ENCODE measurements around the gene SYNC.
"Not testable (repeated sequence)": the region's sequence is repeated elsewhere in the genome, so short reads cannot be mapped to it uniquely, and the experiment has no call there.

Gene SYNC

GRCh38 chr1:32713081-32713480 is 10.5 kb upstream of the SYNC start:
- Histone ChIP-seq H3K27me3 (replicated peaks) (no peaks in the 10 kb centered on the region), H3K27ac (no peak overlapping the region), H3K4me3 (ENCODE audit: low read depth, low read length) (no peak overlapping the region), H3K36me3 (replicated peaks) (no peaks in the 10 kb centered on the region)
- in situ Hi-C loops (cut with HindIII; ENCODE audit: low pct_ligation_motif_present, low sequenced_read_pairs), result no loop called here
- TF ChIP-seq CTCF (IDR thresholded peaks at IDR 0.05; ENCODE audit: low read depth, low read length, missing control alignments), result no peak
- no peak for DNase-seq

- H3K27ac ChIP-seq; H3K27me3 ChIP-seq (replicated peaks); H3K4me3 ChIP-seq (ENCODE audit: low read depth, low read length); H3K36me3 ChIP-seq (replicated peaks); DNase-seq; in situ Hi-C loops (cut with HindIII; ENCODE audit: low pct_ligation_motif_present, low sequenced_read_pairs): not testable (repeated sequence)
Observed at GRCh38 chr1:32711221-32711620, 8.7 kb upstream of the SYNC start.

GRCh38 chr1:32709476-32709875 is 6.9 kb upstream of the SYNC start:
- Histone ChIP-seq H3K4me3 (ENCODE audit: low read depth, low read length) (no peak overlapping the region), H3K27me3 (replicated peaks) (no peaks in the 10 kb centered on the region), H3K27ac (no peak overlapping the region), H3K36me3 (replicated peaks) (no peaks in the 10 kb centered on the region)
- TF ChIP-seq CTCF (IDR thresholded peaks at IDR 0.05; ENCODE audit: low read depth, low read length, missing control alignments), result no peak
- no peak for DNase-seq
- in situ Hi-C loops (cut with HindIII; ENCODE audit: low pct_ligation_motif_present, low sequenced_read_pairs), result no loop called here

GRCh38 chr1:32709075-32709474 is 6.5 kb upstream of the SYNC start:
- no peak for DNase-seq
- no peak overlapping the region for H3K27ac ChIP-seq
- H3K36me3 ChIP-seq (replicated peaks), result no peaks in the 10 kb centered on the region
- H3K27me3 ChIP-seq (replicated peaks), result no peaks in the 10 kb centered on the region
- no peak overlapping the region for H3K4me3 ChIP-seq (ENCODE audit: low read depth, low read length)
- no peak for TF ChIP-seq CTCF (IDR thresholded peaks at IDR 0.05; ENCODE audit: low read depth, low read length, missing control alignments)
- in situ Hi-C loops (cut with HindIII; ENCODE audit: low pct_ligation_motif_present, low sequenced_read_pairs), result no loop called here

- no peak for DNase-seq
- in situ Hi-C loops (cut with HindIII; ENCODE audit: low pct_ligation_motif_present, low sequenced_read_pairs), result no loop called here
- H3K36me3 ChIP-seq (replicated peaks), result no peaks in the 10 kb centered on the region
- no peak overlapping the region for H3K4me3 ChIP-seq (ENCODE audit: low read depth, low read length)
- no peak for TF ChIP-seq CTCF (IDR thresholded peaks at IDR 0.05; ENCODE audit: low read depth, low read length, missing control alignments)
- no peak overlapping the region for H3K27ac ChIP-seq
- no peaks in the 10 kb centered on the region for H3K27me3 ChIP-seq (replicated peaks)
Observed at GRCh38 chr1:32706491-32706890, 3.9 kb upstream of the SYNC start.

GRCh38 chr1:32705516-32705915 is 2.9 kb upstream of the SYNC start:
- in situ Hi-C loops (cut with HindIII; ENCODE audit: low pct_ligation_motif_present, low sequenced_read_pairs), result no loop called here
- DNase-seq, result no peak
- Histone ChIP-seq H3K27me3 (replicated peaks) (no peaks in the 10 kb centered on the region), H3K27ac (no peak overlapping the region), H3K36me3 (replicated peaks) (no peaks in the 10 kb centered on the region), H3K4me3 (ENCODE audit: low read depth, low read length) (no peak overlapping the region)
- no peak for TF ChIP-seq CTCF (IDR thresholded peaks at IDR 0.05; ENCODE audit: low read depth, low read length, missing control alignments)

Measured in brain microvascular endothelial cell (primary cell).